ENCODE measurements around the gene MISP3.
"Not testable (repeated sequence)": the region's sequence is repeated elsewhere in the genome, so short reads cannot be mapped to it uniquely, and the experiment has no call there.

MISP3 gene

DNA sequence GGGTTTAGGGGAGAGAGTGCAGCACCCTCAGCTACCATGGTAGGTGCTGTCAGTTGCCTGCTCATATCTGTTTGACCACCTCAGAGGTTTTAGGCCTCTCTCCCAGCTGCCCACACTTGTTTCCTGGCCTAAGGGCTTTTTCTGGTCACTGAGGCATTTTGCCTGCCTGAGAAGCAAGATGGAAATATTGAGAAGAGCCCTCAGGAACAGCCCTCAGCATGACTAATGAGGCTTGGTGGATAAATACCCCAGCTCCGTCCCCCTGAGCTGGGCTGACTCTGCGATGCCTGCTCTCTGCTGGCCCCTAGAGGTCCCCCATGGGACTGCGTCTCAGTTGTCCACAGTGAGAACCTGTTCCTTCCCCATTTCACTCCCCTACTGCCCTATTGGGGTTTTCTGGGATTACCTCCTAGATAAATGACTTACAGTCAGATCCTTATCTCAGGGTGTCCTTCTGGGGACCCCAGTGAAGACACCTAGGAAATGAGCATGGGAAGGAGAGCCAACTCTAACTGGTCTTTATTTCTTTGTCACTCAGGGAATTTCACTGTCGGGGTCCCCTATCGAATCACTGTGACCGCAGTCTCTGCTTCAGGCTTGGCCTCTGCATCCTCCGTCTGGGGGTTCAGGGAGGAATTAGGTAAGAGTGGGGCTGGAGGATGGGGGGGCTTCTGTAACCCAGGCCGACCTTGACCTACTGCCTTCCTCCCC lies 24.0 kb upstream of the MISP3 start:
- no peak overlapping the region for H3K4me3 ChIP-seq (ENCODE audit: low read length)
- TF ChIP-seq, protein P1, sequence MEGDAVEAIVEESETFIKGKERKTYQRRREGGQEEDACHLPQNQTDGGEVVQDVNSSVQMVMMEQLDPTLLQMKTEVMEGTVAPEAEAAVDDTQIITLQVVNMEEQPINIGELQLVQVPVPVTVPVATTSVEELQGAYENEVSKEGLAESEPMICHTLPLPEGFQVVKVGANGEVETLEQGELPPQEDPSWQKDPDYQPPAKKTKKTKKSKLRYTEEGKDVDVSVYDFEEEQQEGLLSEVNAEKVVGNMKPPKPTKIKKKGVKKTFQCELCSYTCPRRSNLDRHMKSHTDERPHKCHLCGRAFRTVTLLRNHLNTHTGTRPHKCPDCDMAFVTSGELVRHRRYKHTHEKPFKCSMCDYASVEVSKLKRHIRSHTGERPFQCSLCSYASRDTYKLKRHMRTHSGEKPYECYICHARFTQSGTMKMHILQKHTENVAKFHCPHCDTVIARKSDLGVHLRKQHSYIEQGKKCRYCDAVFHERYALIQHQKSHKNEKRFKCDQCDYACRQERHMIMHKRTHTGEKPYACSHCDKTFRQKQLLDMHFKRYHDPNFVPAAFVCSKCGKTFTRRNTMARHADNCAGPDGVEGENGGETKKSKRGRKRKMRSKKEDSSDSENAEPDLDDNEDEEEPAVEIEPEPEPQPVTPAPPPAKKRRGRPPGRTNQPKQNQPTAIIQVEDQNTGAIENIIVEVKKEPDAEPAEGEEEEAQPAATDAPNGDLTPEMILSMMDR (IDR thresholded peaks at IDR 0.05; ENCODE audit: insufficient read depth, low read depth, low read length, missing control alignments) = peak; percentile 83
- peak; percentile 25 for DNase-seq (ENCODE audit: low read depth)

DNA sequence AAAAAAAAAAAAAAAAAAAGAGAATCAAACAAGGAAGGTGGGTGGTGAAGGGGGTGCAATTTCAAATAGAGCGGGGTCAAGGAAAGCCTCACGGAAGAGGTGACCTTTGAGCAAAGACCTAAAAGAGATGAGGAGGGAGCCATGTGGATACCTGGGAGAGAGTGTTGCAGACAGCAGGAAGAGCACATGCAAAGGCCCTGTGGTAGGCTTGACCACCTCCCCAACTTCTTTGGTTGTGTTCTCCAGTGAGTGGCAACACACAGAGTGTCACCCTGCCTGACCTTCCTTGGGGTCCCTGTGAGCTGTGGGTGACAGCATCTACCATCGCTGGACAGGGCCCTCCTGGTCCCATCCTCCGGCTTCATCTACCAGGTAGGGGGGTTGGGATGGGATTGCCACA lies 22.1 kb upstream of the MISP3 start:
- TF ChIP-seq, protein P1 (IDR thresholded peaks at IDR 0.05; ENCODE audit: insufficient read depth, low read depth, low read length, missing control alignments) = no peak
- no peak for DNase-seq (ENCODE audit: low read depth)
- H3K4me3 ChIP-seq (ENCODE audit: low read length) = no peak overlapping the region

DNA sequence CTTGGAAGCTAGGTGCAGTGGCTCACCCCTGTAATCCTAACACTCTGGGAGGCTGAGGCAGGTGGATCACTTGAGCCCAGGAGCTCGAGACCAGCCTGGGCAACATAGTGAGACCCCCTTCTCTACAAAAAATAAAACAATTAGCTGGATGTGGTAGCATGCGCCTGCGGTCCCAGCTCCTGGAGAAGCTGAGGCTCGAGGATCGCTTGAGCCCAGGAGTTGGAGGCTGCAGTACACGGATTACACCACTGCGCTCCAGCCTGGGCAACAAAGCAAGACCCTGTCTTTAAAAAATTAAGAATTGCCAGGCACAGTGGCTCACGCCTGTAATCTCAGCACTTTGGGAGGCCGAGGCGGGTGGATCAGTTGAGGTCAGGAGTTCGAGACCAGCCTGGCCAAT lies 21.6 kb upstream of the MISP3 start:
- DNase-seq (ENCODE audit: low read depth); H3K4me3 ChIP-seq (ENCODE audit: low read length): not testable (repeated sequence)

GRCh38 chr19:14051980-14052379 lies 20.6 kb upstream of the MISP3 start:
- TF ChIP-seq, protein P1 (IDR thresholded peaks at IDR 0.05; ENCODE audit: insufficient read depth, low read depth, low read length, missing control alignments) = no peak
- DNase-seq (ENCODE audit: low read depth) = no peak

GRCh38 chr19:14052470-14052869 lies 20.1 kb upstream of the MISP3 start:
- H3K4me3 ChIP-seq (ENCODE audit: low read length) = no peak overlapping the region
- TF ChIP-seq, protein P1 (IDR thresholded peaks at IDR 0.05; ENCODE audit: insufficient read depth, low read depth, low read length, missing control alignments) = no peak
- DNase-seq (ENCODE audit: low read depth) = no peak

More at GRCh38 chr19:14051980-14052379, 20.6 kb upstream of the MISP3 start:
- H3K4me3 ChIP-seq (ENCODE audit: low read length) = no peak overlapping the region

GRCh38 chr19:14053032-14053431 lies 19.6 kb upstream of the MISP3 start:
- no peak overlapping the region for H3K4me3 ChIP-seq (ENCODE audit: low read length)
- TF ChIP-seq, protein P1 (IDR thresholded peaks at IDR 0.05; ENCODE audit: insufficient read depth, low read depth, low read length, missing control alignments) = no peak
- DNase-seq (ENCODE audit: low read depth) = no peak

- DNase-seq (ENCODE audit: low read depth) = no peak
- TF ChIP-seq, protein P1 (IDR thresholded peaks at IDR 0.05; ENCODE audit: insufficient read depth, low read depth, low read length, missing control alignments) = no peak
- no peak overlapping the region for H3K4me3 ChIP-seq (ENCODE audit: low read length)
Measured at GRCh38 chr19:14053500-14053899, 19.1 kb upstream of the MISP3 start.

Data from epithelial cell of esophagus (primary cell).